KMS-11 (cell line): Measurements from ENCODE around the gene FBH1.

Source experiments
- H2AFZ ChIP-seq: fragments of 200-600 bp; sonication (generic); 2 replicates; pipeline ENCODE4 v1.6.1; 2016; ENCODE audit warnings: antibody characterized with exemption, mixed run types, low read depth
- H3K27ac ChIP-seq: fragments of 200-600 bp; sonication (generic); 2 replicates; pipeline ENCODE4 v1.6.1; 2016; ENCODE audit warnings: mild to moderate bottlenecking, mixed run types
- H3K27me3 ChIP-seq: fragments of 200-600 bp; sonication (generic); 2 replicates; pipeline ENCODE4 v1.6.1; 2017; ENCODE audit warnings: mild to moderate bottlenecking, low read depth, mixed run types, moderate library complexity; ENCODE audit not compliant: insufficient read depth
- H3K36me3 ChIP-seq: fragments of 200-600 bp; sonication (generic); 2 replicates; pipeline ENCODE4 v1.6.1; 2017; ENCODE audit warnings: mild to moderate bottlenecking, mixed run types; ENCODE audit not compliant: insufficient read depth
- H3K4me1 ChIP-seq: fragments of 200-600 bp; sonication (generic); 2 replicates; pipeline ENCODE4 v1.6.1; 2016; ENCODE audit warnings: mild to moderate bottlenecking, low read depth, mixed run types; ENCODE audit not compliant: poor library complexity, severe bottlenecking
- H3K4me2 ChIP-seq: fragments of 200-600 bp; sonication (generic); 2 replicates; pipeline ENCODE4 v1.7.0; 2016; ENCODE audit warnings: mild to moderate bottlenecking, mixed run types
- H3K4me3 ChIP-seq: fragments of 200-600 bp; sonication (generic); IDR thresholded peaks from 2 replicates; pipeline ENCODE4 v1.6.1; 2017; ENCODE audit warnings: low read depth, low read length, mixed read lengths; ENCODE audit not compliant: insufficient read depth
- H3K79me2 ChIP-seq: fragments of 200-600 bp; sonication (generic); 2 replicates; pipeline ENCODE4 v1.6.1; 2016; ENCODE audit warnings: low read depth, mixed run types; ENCODE audit not compliant: insufficient read depth
- H3K9ac ChIP-seq: fragments of 200-600 bp; sonication (generic); 2 replicates; pipeline ENCODE4 v1.6.1; 2016; ENCODE audit warnings: mild to moderate bottlenecking, mixed run types
- H4K20me1 ChIP-seq: fragments of 200-600 bp; sonication (generic); 2 replicates; pipeline ENCODE4 v1.6.1; 2016; ENCODE audit warnings: mild to moderate bottlenecking, mixed run types; ENCODE audit not compliant: insufficient read depth
- TF ChIP-seq, protein P1 (sequence below): fragments of 200-600 bp; sonication (generic); conservative IDR thresholded peaks from 2 replicates; pipeline ENCODE4 v1.6.1; 2017; ENCODE audit warnings: low read depth, mild to moderate bottlenecking, antibody characterized with exemption, low read length, moderate library complexity, mixed read lengths

FBH1 gene

GRCh38 chr10:5889624-5890451 is at the start of gene FBH1, which contains the start of gene ANKRD16:
TSS of gene FBH1 (plus strand) at chr10:5890243. CDS start at chr10:5890346, 103 bp downstream.
TSS of gene ANKRD16 (minus strand) at chr10:5889893. CDS start at chr10:5889354, 539 bp downstream.
- no peaks in the 10 kb centered on the region for H4K20me1 ChIP-seq
- H3K4me3 ChIP-seq: no peak within 1 kb of the TSS
- peaks cover 52% of the 10 kb centered on the region for H3K4me1 ChIP-seq
- H3K36me3 ChIP-seq: no peaks in the 10 kb centered on the region
- H3K4me2 ChIP-seq: peak within 1 kb of the TSS; percentile 69
- H3K27ac ChIP-seq: peak within 1 kb of the TSS; percentile 27; the same call in 1 of the 2 replicates
- no peaks in the 10 kb centered on the region for H3K27me3 ChIP-seq
- peak within 1 kb of the TSS; percentile 77 for H3K9ac ChIP-seq
- TF ChIP-seq, protein P1, sequence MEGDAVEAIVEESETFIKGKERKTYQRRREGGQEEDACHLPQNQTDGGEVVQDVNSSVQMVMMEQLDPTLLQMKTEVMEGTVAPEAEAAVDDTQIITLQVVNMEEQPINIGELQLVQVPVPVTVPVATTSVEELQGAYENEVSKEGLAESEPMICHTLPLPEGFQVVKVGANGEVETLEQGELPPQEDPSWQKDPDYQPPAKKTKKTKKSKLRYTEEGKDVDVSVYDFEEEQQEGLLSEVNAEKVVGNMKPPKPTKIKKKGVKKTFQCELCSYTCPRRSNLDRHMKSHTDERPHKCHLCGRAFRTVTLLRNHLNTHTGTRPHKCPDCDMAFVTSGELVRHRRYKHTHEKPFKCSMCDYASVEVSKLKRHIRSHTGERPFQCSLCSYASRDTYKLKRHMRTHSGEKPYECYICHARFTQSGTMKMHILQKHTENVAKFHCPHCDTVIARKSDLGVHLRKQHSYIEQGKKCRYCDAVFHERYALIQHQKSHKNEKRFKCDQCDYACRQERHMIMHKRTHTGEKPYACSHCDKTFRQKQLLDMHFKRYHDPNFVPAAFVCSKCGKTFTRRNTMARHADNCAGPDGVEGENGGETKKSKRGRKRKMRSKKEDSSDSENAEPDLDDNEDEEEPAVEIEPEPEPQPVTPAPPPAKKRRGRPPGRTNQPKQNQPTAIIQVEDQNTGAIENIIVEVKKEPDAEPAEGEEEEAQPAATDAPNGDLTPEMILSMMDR: no peak
- peaks cover 34% of the 10 kb centered on the region for H3K79me2 ChIP-seq
- peak within 1 kb of the TSS; percentile 86 for H2AFZ ChIP-seq

- H3K27ac ChIP-seq: no peak overlapping the region
- no peaks in the 10 kb centered on the region for H3K4me1 ChIP-seq
- H3K9ac ChIP-seq: no peak overlapping the region
- H3K4me2 ChIP-seq: no peak overlapping the region
- no peaks in the 10 kb centered on the region for H3K27me3 ChIP-seq
- H4K20me1 ChIP-seq: no peaks in the 10 kb centered on the region
- H3K36me3 ChIP-seq: no peaks in the 10 kb centered on the region
- H3K4me3 ChIP-seq: no peak overlapping the region
- H2AFZ ChIP-seq: no peak overlapping the region
- TF ChIP-seq, protein P1: no peak
- no peaks in the 10 kb centered on the region for H3K79me2 ChIP-seq
Measured at GRCh38 chr10:5840314-5841307, 49.4 kb upstream of the FBH1 start.

DNA sequence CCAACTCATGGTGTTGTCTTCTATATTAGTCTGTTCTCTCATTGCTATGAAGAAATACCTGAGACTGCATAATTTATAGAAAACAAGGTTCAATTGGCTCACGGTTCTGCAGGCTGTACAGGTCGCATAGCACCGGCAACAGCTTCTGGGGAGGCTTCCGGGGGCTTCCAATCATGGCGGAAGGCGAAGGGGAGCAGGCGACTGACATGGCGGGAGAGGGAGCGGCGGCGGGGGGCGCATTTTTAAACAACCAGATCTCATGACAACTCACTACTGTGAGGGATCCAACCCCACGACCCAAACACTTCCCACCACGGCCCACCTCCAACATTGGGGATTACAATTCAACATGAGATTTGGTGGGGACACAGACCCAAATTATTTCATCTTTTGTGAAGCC is 48.1 kb upstream of the FBH1 start:
- no peak overlapping the region for H3K9ac ChIP-seq
- TF ChIP-seq, protein P1: no peak
- no peak overlapping the region for H3K4me3 ChIP-seq
- no peaks in the 10 kb centered on the region for H3K36me3 ChIP-seq
- H3K79me2 ChIP-seq: no peaks in the 10 kb centered on the region
- no peaks in the 10 kb centered on the region for H4K20me1 ChIP-seq
- no peak overlapping the region for H3K27ac ChIP-seq
- no peaks in the 10 kb centered on the region for H3K27me3 ChIP-seq
- H3K4me1 ChIP-seq: no peaks in the 10 kb centered on the region
- no peak overlapping the region for H2AFZ ChIP-seq
- H3K4me2 ChIP-seq: no peak overlapping the region

DNA sequence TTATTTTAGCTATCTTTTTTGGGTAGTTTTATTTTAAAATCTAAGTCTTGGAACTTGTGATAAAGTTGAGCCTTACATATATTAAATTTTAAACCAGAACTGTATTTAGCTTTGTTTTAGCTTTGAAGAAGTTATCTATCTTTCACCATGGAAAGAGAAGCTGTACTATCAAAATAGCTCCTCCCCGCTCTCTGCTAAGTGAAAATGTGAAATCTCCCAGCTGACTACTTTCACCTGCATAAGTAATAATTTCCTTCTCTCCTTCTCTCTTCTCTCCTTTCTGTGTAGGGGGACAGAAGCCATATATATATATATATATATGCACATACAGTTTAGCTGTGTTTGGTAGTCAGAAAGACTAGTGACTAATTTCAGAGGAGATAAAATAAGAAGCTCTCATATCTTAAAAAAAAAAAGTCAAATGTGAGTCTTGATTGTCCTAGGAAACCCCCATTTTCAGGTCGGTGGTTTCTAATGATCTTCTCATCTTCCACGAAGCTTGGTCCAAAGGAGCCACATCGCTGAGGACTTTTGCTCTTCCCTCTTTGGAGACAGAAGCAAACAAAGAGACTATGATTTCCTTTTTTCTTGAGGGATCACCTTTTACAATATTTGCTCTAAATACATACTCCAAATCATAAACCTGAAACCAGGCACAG is 46.2 kb upstream of the FBH1 start:
- Histone ChIP-seq H3K27ac (no peak overlapping the region), H3K9ac (0 out of 2 replicates have a peak overlapping the region, but pooled peaks have one; percentile 13), H4K20me1 (no peaks in the 10 kb centered on the region), H3K79me2 (no peaks in the 10 kb centered on the region), H3K27me3 (no peaks in the 10 kb centered on the region), H3K4me2 (no peak overlapping the region), H2AFZ (no peak overlapping the region), H3K4me3 (no peak overlapping the region), H3K4me1 (no peaks in the 10 kb centered on the region), H3K36me3 (no peaks in the 10 kb centered on the region)
- TF ChIP-seq, protein P1: no peak
